ENCODE measurements around the gene SLC16A10.

DNA sequence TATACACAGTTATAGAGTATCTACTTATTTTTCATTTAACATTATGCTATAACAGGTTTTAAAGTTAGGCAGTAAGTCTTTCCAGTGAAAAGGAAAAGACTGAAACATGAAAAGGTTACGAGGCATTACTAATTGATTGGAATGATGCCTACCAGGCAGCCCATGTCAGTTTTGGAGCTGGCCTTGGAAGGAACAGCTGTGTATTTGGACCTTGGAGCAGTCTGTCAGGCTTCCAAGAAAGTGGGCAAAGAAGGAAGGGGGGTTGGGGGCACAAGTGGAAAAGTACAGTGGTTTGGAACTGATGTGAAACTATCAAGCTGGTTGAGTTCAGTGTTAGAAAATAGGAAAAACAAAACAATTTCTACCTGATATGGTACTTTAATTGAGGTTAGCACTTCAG, 41.7 kb downstream of the SLC16A10 start:
- no peak for TF ChIP-seq POLR2AphosphoS5 (IDR thresholded peaks at IDR 0.05; ENCODE audit: borderline replicate concordance, low read depth, low read length)
- no peak for TF ChIP-seq EZH2 (IDR thresholded peaks at IDR 0.05)
- TF ChIP-seq FOXP2 (optimal IDR thresholded peaks at IDR 0.05; ENCODE audit: control extremely low read depth, extremely low read length, insufficient read depth) = no peak
